Measurements from ENCODE around the gene ZDHHC18. TPM values are rescaled to one million over a fixed set of nuclear protein-coding genes. Genes with fewer than 3 reads are reported as not detected.
"Not testable (repeated sequence)": the region's sequence is repeated elsewhere in the genome, so short reads cannot be mapped to it uniquely, and the experiment has no call there.

The ZDHHC18 gene
- polyA plus RNA-seq, 4 donors = 20.0 to 29.3 (median 21.3) TPM

- DNase-seq (ENCODE audit: low read depth in 4 of 4, low spot score in 2 of 4) = no peak
Measured at GRCh38 chr1:26790551-26790953, 35.9 kb upstream of the ZDHHC18 start.

GRCh38 chr1:26791148-26791547, 35.3 kb upstream of the ZDHHC18 start:
- no peak for DNase-seq (ENCODE audit: low read depth in 4 of 4, low spot score in 2 of 4)

- no peak for DNase-seq (ENCODE audit: low read depth in 4 of 4, low spot score in 2 of 4)
Measured at GRCh38 chr1:26791626-26792025, 34.9 kb upstream of the ZDHHC18 start.

- no peak for DNase-seq (ENCODE audit: low read depth in 4 of 4, low spot score in 2 of 4)
Measured at GRCh38 chr1:26792924-26793323, 33.6 kb upstream of the ZDHHC18 start.

GRCh38 chr1:26794391-26794790, 32.1 kb upstream of the ZDHHC18 start:
- DNase-seq (ENCODE audit: low read depth in 4 of 4, low spot score in 2 of 4) = no peak

GRCh38 chr1:26797627-26798026, 28.9 kb upstream of the ZDHHC18 start:
- no peak for DNase-seq (ENCODE audit: low read depth in 4 of 4, low spot score in 2 of 4)

- DNase-seq (ENCODE audit: low read depth in 4 of 4, low spot score in 2 of 4) = no peak
Measured at GRCh38 chr1:26799479-26800142, 26.9 kb upstream of the ZDHHC18 start.

GRCh38 chr1:26803932-26804331, 22.6 kb upstream of the ZDHHC18 start:
- not testable (repeated sequence) for DNase-seq (ENCODE audit: low read depth in 4 of 4, low spot score in 2 of 4)

GRCh38 chr1:26810105-26810504, 16.4 kb upstream of the ZDHHC18 start:
- not testable (repeated sequence) for DNase-seq (ENCODE audit: low read depth in 4 of 4, low spot score in 2 of 4)

- DNase-seq (ENCODE audit: low read depth in 4 of 4, low spot score in 2 of 4) = no peak
Measured at GRCh38 chr1:26811057-26811456, 15.4 kb upstream of the ZDHHC18 start.

GRCh38 chr1:26811708-26812107, 14.8 kb upstream of the ZDHHC18 start:
- no peak for DNase-seq (ENCODE audit: low read depth in 4 of 4, low spot score in 2 of 4)

GRCh38 chr1:26814377-26814776, 12.1 kb upstream of the ZDHHC18 start:
- no peak for DNase-seq (ENCODE audit: low read depth in 4 of 4, low spot score in 2 of 4)

GRCh38 chr1:26814893-26815292, 11.6 kb upstream of the ZDHHC18 start:
- DNase-seq (ENCODE audit: low read depth in 4 of 4, low spot score in 2 of 4) = no peak

GRCh38 chr1:26820784-26821269, 5.7 kb upstream of the ZDHHC18 start:
- DNase-seq (ENCODE audit: low read depth in 4 of 4, low spot score in 2 of 4) = no peak

- DNase-seq (ENCODE audit: low read depth in 4 of 4, low spot score in 2 of 4) = no peak
Measured at GRCh38 chr1:26822737-26823395, 3.6 kb upstream of the ZDHHC18 start.

- DNase-seq (ENCODE audit: low read depth in 4 of 4, low spot score in 2 of 4) = no peak
Measured at GRCh38 chr1:26824731-26825130, 1.8 kb upstream of the ZDHHC18 start.

GRCh38 chr1:26827106-26827604, 667 bp downstream of the ZDHHC18 start:
- no peak for DNase-seq (ENCODE audit: low read depth in 4 of 4, low spot score in 2 of 4)

- peak in 2 of 4 donors; percentile 28 to 38 for DNase-seq (ENCODE audit: low read depth in 4 of 4, low spot score in 2 of 4)
Measured at GRCh38 chr1:26827663-26828062, 1.2 kb downstream of the ZDHHC18 start.

GRCh38 chr1:26828411-26828991, 2.0 kb downstream of the ZDHHC18 start:
- DNase-seq (ENCODE audit: low read depth in 4 of 4, low spot score in 2 of 4) = no peak

GRCh38 chr1:26829184-26829911, 2.9 kb downstream of the ZDHHC18 start:
- DNase-seq (ENCODE audit: low read depth in 4 of 4, low spot score in 2 of 4) = no peak

- DNase-seq (ENCODE audit: low read depth in 4 of 4, low spot score in 2 of 4) = no peak
Measured at GRCh38 chr1:26831059-26831458, 4.6 kb downstream of the ZDHHC18 start.

Measured in left renal cortex interstitium (tissue), 4 donors.